Liver (tissue), 9 donors: ENCODE results near the gene USP33. TPM values are rescaled to one million over a fixed set of nuclear protein-coding genes. Genes with fewer than 3 reads are reported as not detected.
"Not testable (repeated sequence)": the region's sequence is repeated elsewhere in the genome, so short reads cannot be mapped to it uniquely, and the experiment has no call there.

ENCODE experiments used
- DNase-seq: peaks from one replicate; pipeline ENCODE4 v3.0.0-alpha.2; 2017; ENCODE audit warnings: low spot score
- H3K27ac ChIP-seq, 2 donors: one replicate each; pipeline ENCODE4 v1.7.0; 2013; ENCODE audit warnings: inconsistent platforms in 2 of 2, low read length in 2 of 2, control low read depth in 1 of 2, low read depth in 1 of 2, mild to moderate bottlenecking in 1 of 2
- H3K27me3 ChIP-seq, 4 donors: one replicate each; pipeline versions ENCODE4 v1.6.1 to v1.7.0; 2013; ENCODE audit warnings: low read length in 3 of 4, inconsistent platforms in 1 of 4, mild to moderate bottlenecking in 1 of 4, moderate library complexity in 1 of 4; ENCODE audit not compliant: control insufficient read depth in 4 of 4, insufficient read depth in 4 of 4
- H3K36me3 ChIP-seq, 4 donors: one replicate each; pipeline versions ENCODE4 v1.6.1 to v1.7.0; 2013; ENCODE audit warnings: low read length in 3 of 4, mild to moderate bottlenecking in 3 of 4, low read depth in 1 of 4, moderate library complexity in 1 of 4; ENCODE audit not compliant: control insufficient read depth in 4 of 4, insufficient read depth in 3 of 4
- H3K4me1 ChIP-seq, 4 donors: one replicate each; pipeline versions ENCODE4 v1.6.1 to v1.7.0; 2013; ENCODE audit warnings: low read length in 3 of 4, mild to moderate bottlenecking in 3 of 4, moderate library complexity in 1 of 4; ENCODE audit not compliant: control insufficient read depth in 4 of 4, insufficient read depth in 4 of 4
- H3K4me3 ChIP-seq, 3 donors: one replicate each; pipeline versions ENCODE4 v1.6.1 to v1.7.0; 2013; ENCODE audit warnings: low read length in 3 of 3, control low read depth in 1 of 3, low read depth in 1 of 3, mild to moderate bottlenecking in 1 of 3
- H3K9ac ChIP-seq, 2 donors: one replicate each; pipeline ENCODE4 v1.7.0; 2013; ENCODE audit warnings: low read length in 2 of 2, mild to moderate bottlenecking in 2 of 2, moderate library complexity in 2 of 2, control low read depth in 1 of 2, low read depth in 1 of 2
- H3K9me3 ChIP-seq, 4 donors: one replicate each; pipeline versions ENCODE4 v1.6.1 to v1.7.0; 2013; ENCODE audit warnings: low read length in 3 of 4; ENCODE audit not compliant: control insufficient read depth in 4 of 4
- ATF3 ChIP-seq: IDR thresholded peaks from 2 replicates; pipeline ENCODE4 v1.6.1; 2016; ENCODE audit warnings: antibody characterized with exemption
- CTCF ChIP-seq: fragments of 150-350 bp; IDR thresholded peaks from 2 replicates; pipeline ENCODE4 v1.5.1; 2017; ENCODE audit warnings: improper control_type of control experiment, low read depth, low read length; ENCODE audit not compliant: missing input control
- EGR1 ChIP-seq, 2 donors: IDR thresholded peaks; 2 replicates each; pipeline ENCODE4 v1.6.1; 2016 to 2018; ENCODE audit warnings: antibody characterized with exemption in 2 of 2, low read depth in 2 of 2
- FOXA1 ChIP-seq: IDR thresholded peaks from 2 replicates; pipeline ENCODE4 v1.6.1; 2016; ENCODE audit warnings: antibody characterized with exemption
- FOXA2 ChIP-seq: IDR thresholded peaks from 2 replicates; pipeline ENCODE4 v1.6.1; 2016; ENCODE audit warnings: antibody characterized with exemption
- GABPA ChIP-seq, 2 donors: IDR thresholded peaks in 1 of 2; conservative IDR thresholded peaks in 1 of 2; 2 replicates each; pipeline ENCODE4 v1.6.1; 2016; ENCODE audit warnings: antibody characterized with exemption in 2 of 2, mild to moderate bottlenecking in 1 of 2, moderate library complexity in 1 of 2
- HNF4A ChIP-seq, 2 donors: conservative IDR thresholded peaks; 2 replicates each; pipeline ENCODE4 v1.6.1; 2016; ENCODE audit warnings: antibody characterized with exemption in 2 of 2, mild to moderate bottlenecking in 2 of 2
- HNF4G ChIP-seq: IDR thresholded peaks from 2 replicates; pipeline ENCODE4 v1.6.1; 2016; ENCODE audit warnings: antibody characterized with exemption
- MAX ChIP-seq: IDR thresholded peaks from 2 replicates; pipeline ENCODE4 v1.6.1; 2016; ENCODE audit warnings: antibody characterized with exemption
- RAD21 ChIP-seq, 2 donors: IDR thresholded peaks; 2 replicates each; pipeline ENCODE4 v1.6.1; 2016; ENCODE audit warnings: antibody characterized with exemption in 2 of 2, mild to moderate bottlenecking in 2 of 2
- RXRA ChIP-seq, 2 donors: IDR thresholded peaks; 2 replicates each; pipeline ENCODE4 v1.6.1; 2017 to 2018; ENCODE audit warnings: antibody characterized with exemption in 2 of 2, mild to moderate bottlenecking in 1 of 2
- SP1 ChIP-seq: IDR thresholded peaks from 2 replicates; pipeline ENCODE4 v1.6.1; 2018; ENCODE audit warnings: antibody characterized with exemption, mild to moderate bottlenecking
- TAF1 ChIP-seq: conservative IDR thresholded peaks from 2 replicates; pipeline ENCODE4 v1.6.1; 2016; ENCODE audit warnings: antibody characterized with exemption, mild to moderate bottlenecking
- YY1 ChIP-seq: IDR thresholded peaks from 2 replicates; pipeline ENCODE4 v1.6.1; 2016; ENCODE audit warnings: antibody characterized with exemption, mild to moderate bottlenecking
- WGBS: extraction: QIAGEN DNeasy Blood & Tissue Kit; methylation state at CpG from one replicate; pipeline ENCODE4 v1.1.7; 2013; 5-methylcytosine and 5-hydroxymethylcytosine counted together
- polyA plus RNA-seq, 2 donors: library from polyadenylated mRNA; stranded (reverse) in 1 of 2; unstranded in 1 of 2; fragments of 200-250 nt in 1 of 2; fragments of >200 nt in 1 of 2; fragmentation: Nextera tagmentation in 1 of 2; extraction: Ambion mirVana in 1 of 2; gene quantifications; one replicate each; pipeline versions ENCODE4 v1.2.1 to v1.2.3, GENCODE V29; 2013 to 2015
- total RNA-seq, 2 donors: library from RNA; depleted of rRNA; stranded (reverse); fragments of >200 nt; gene quantifications; one replicate each; pipeline ENCODE4 v1.2.3, GENCODE V29; 2014
- donor health status: healthy.
- donor health status: healthy.
- donor health status: healthy.
- donor health status: healthy.
- donor health status: healthy.

Gene USP33
- total and polyA plus RNA-seq, 4 donors: 9.2 to 50.5 (median 28.3) TPM

GRCh38 chr1:77757603-77758002 lies 2.0 kb downstream of the USP33 start:
- Histone ChIP-seq H3K4me1 (peaks cover 5 to 36% (median 10%) of the 10 kb centered on the region in 4 donors), H3K27ac (no peak overlapping the region), H3K4me3 (no peak overlapping the region), H3K9ac (no peak overlapping the region), H3K27me3 (no peaks in the 10 kb centered on the region), H3K36me3 (no peaks in the 10 kb centered on the region), H3K9me3 (no peaks in the 10 kb centered on the region)
- TF ChIP-seq HNF4A (conservative IDR thresholded peaks at IDR 0.05) (peak in 1 of 2 donors; percentile 5), SP1 (no peak), RXRA (IDR thresholded peaks at IDR 0.05) (peak; percentile 28 to 44)
- WGBS: 17% methylated on average over 2 of the region's 2 CpGs
- no peak for DNase-seq

DNA sequence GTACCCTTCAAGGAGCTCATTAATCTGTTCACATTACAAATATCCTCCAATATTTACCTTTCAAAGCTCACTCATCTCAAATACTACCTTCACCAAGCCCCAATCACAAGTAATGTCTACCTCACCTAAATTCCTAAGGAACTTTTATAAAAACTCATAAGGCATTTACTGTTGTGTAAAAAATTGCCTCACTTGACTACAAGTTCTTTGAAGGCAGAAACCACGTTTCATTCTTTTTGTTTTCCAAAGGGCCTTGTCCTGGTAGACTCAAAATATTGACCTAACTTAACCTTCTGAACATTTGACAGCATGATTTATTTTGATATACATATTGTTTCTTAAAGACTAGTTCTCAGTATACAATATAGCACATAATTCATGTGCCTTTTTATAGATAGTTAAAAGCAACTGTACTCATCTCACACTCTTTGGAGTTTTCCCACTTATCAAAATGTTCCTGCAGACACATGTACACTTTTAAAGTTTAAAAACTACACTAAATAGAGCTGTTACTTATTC lies 2.5 kb downstream of the USP33 start:
- no peak for DNase-seq
- Histone ChIP-seq H3K9ac (no peak overlapping the region), H3K27ac (no peak overlapping the region), H3K4me1 (peaks cover 5 to 36% (median 10%) of the 10 kb centered on the region in 4 donors), H3K27me3 (no peaks in the 10 kb centered on the region), H3K9me3 (no peaks in the 10 kb centered on the region), H3K4me3 (no peak overlapping the region), H3K36me3 (no peaks in the 10 kb centered on the region)
- WGBS: 27% methylated on average over 1 of the region's 1 CpG
- TF ChIP-seq GABPA (IDR thresholded peaks at IDR 0.05 in 1 of 2, conservative IDR thresholded peaks at IDR 0.05 in 1 of 2) (no peak), TAF1 (no peak), EGR1 (IDR thresholded peaks at IDR 0.05; ENCODE audit: low read depth in 2 of 2) (no peak), CTCF (no peak), ATF3 (no peak), FOXA2 (no peak), HNF4A (conservative IDR thresholded peaks at IDR 0.05) (no peak), FOXA1 (no peak), SP1 (no peak), MAX (no peak)

- no peak overlapping the region for H3K27ac ChIP-seq
- no peaks in the 10 kb centered on the region for H3K36me3 ChIP-seq
- no peak for DNase-seq
- H3K4me3 ChIP-seq: no peak overlapping the region
- TF ChIP-seq MAX (no peak), HNF4A (conservative IDR thresholded peaks at IDR 0.05) (no peak), HNF4G (no peak), ATF3 (no peak), YY1 (no peak), FOXA1 (no peak), RAD21 (IDR thresholded peaks at IDR 0.05) (no peak), EGR1 (IDR thresholded peaks at IDR 0.05; ENCODE audit: low read depth in 2 of 2) (no peak)
- 77% methylated on average over 1 of the region's 1 CpG for WGBS
- peaks cover 5 to 36% (median 10%) of the 10 kb centered on the region in 4 donors for H3K4me1 ChIP-seq
- no peaks in the 10 kb centered on the region for H3K27me3 ChIP-seq
- no peaks in the 10 kb centered on the region for H3K9me3 ChIP-seq
- H3K9ac ChIP-seq: no peak overlapping the region
Measured at GRCh38 chr1:77756052-77756754, 3.4 kb downstream of the USP33 start.

GRCh38 chr1:77749489-77749888 lies 10.2 kb downstream of the USP33 start:
- H3K9ac ChIP-seq, H3K4me1 ChIP-seq, H3K9me3 ChIP-seq, DNase-seq, H3K27ac ChIP-seq, H3K27me3 ChIP-seq, H3K36me3 ChIP-seq, H3K4me3 ChIP-seq: not testable (repeated sequence)
- WGBS: 97% methylated on average over 4 of the region's 4 CpGs
